B cell (primary cell): ENCODE data around the gene METTL8. TPM values are rescaled to one million over a fixed set of nuclear protein-coding genes. Genes with fewer than 3 reads are reported as not detected.

Experiments
- ATAC-seq: fragments of 200-7000 bp; cut with Tn5 transposase; one replicate; pipeline ENCODE4 v1.10.0; 2021; ENCODE audit warnings: low read depth, mild to moderate bottlenecking, moderate number of reproducible peaks, moderate library complexity
- CTCF ChIA-PET: fragments of 350-600 bp; sonication (Branson Sonifier 250); formaldehyde crosslinking; loops from one replicate; lab custom pipeline; 2021; ENCODE audit warnings: antibody characterized with exemption, inconsistent platforms; lab: Charles Lee
- POLR2A ChIA-PET: fragments of 350-600 bp; sonication (Branson Sonifier 250); formaldehyde crosslinking; loops from one replicate; lab custom pipeline; 2021; ENCODE audit warnings: antibody characterized with exemption; lab: Charles Lee
- DNase-seq: peaks from one replicate; pipeline ENCODE4 v3.0.0; 2013
- H2AFZ ChIP-seq: 2 replicates; pipeline ENCODE4 v1.6.1; 2012; ENCODE audit warnings: mild to moderate bottlenecking, low read depth, low read length; ENCODE audit not compliant: insufficient read depth, poor library complexity, severe bottlenecking
- H3K27ac ChIP-seq, 2 donors: 1 replicate in 1 of 2; 2 replicates in 1 of 2; pipeline ENCODE4 v1.5.1; 2012 to 2013; ENCODE audit warnings: low read length in 2 of 2, mild to moderate bottlenecking in 2 of 2, moderate library complexity in 1 of 2
- H3K27me3 ChIP-seq, 4 experiments: fragments of 200-600 bp in 1 of 4; sonication (generic) in 1 of 4; replicated peaks in 1 of 4; 1 replicate in 2 of 4; 2 replicates in 2 of 4; pipeline versions ENCODE4 v1.6.1 to v1.7.0; 2013 to 2016; ENCODE audit warnings: low read length in 3 of 4, mild to moderate bottlenecking in 2 of 4, mixed read lengths in 1 of 4, moderate library complexity in 1 of 4; ENCODE audit not compliant: insufficient read depth in 4 of 4, control insufficient read depth in 3 of 4; ENCODE audit errors: control extremely low read depth in 1 of 4
- H3K36me3 ChIP-seq, 2 experiments: replicated peaks in 1 of 2; 1 replicate in 1 of 2; 2 replicates in 1 of 2; pipeline versions ENCODE4 v1.6.1 to v1.7.1; 2013; ENCODE audit warnings: low read length in 1 of 2; ENCODE audit not compliant: insufficient read depth in 2 of 2, control insufficient read depth in 1 of 2; ENCODE audit errors: control extremely low read depth in 1 of 2, extremely low read depth in 1 of 2
- H3K4me1 ChIP-seq, 2 donors: fragments of 200-600 bp in 1 of 2; sonication (generic) in 1 of 2; 1 replicate in 1 of 2; 2 replicates in 1 of 2; pipeline versions ENCODE4 v1.5.1 to v1.6.1; 2013 to 2017; ENCODE audit warnings: low read length in 2 of 2; ENCODE audit not compliant: control insufficient read depth in 2 of 2, insufficient read depth in 2 of 2
- H3K4me2 ChIP-seq: replicated peaks from 2 replicates; pipeline ENCODE3; 2012; ENCODE audit warnings: mild to moderate bottlenecking, low read depth, low read length; ENCODE audit not compliant: poor library complexity, severe bottlenecking
- H3K4me3 ChIP-seq, 5 experiments: fragments of 200-600 bp in 1 of 5; sonication (generic) in 1 of 5; 1 replicate in 3 of 5; 2 replicates in 2 of 5; pipeline versions ENCODE4 v1.5.1 to v1.7.0; 2011 to 2016; ENCODE audit warnings: low read length in 4 of 5, mild to moderate bottlenecking in 4 of 5, low read depth in 2 of 5, control low read depth in 1 of 5, moderate library complexity in 1 of 5; ENCODE audit not compliant: insufficient read depth in 1 of 5; ENCODE audit errors: control extremely low read depth in 1 of 5, extremely low read depth in 1 of 5
- H3K79me2 ChIP-seq: fragments of 200-600 bp; sonication (generic); one replicate; pipeline ENCODE4 v1.6.0; 2016; ENCODE audit warnings: low read length; ENCODE audit not compliant: control insufficient read depth, insufficient read depth
- H3K9ac ChIP-seq: fragments of 200-600 bp; sonication (generic); 2 replicates; pipeline ENCODE4 v1.6.1; 2017; ENCODE audit warnings: mild to moderate bottlenecking, low read length, moderate library complexity
- H3K9me3 ChIP-seq, 3 donors: one replicate each; pipeline versions ENCODE4 v1.6.1 to v1.7.1; 2013; ENCODE audit warnings: low read length in 2 of 3; ENCODE audit not compliant: control insufficient read depth in 2 of 3, insufficient read depth in 1 of 3; ENCODE audit errors: control extremely low read depth in 1 of 3
- H4K20me1 ChIP-seq: 2 replicates; pipeline ENCODE4 v1.6.0; 2012; ENCODE audit warnings: mild to moderate bottlenecking, low read length; ENCODE audit not compliant: insufficient read depth, control insufficient read depth, poor library complexity, severe bottlenecking
- H3K27ac Mint-ChIP-seq: one replicate; pipeline ENCODE4 v1.8.0; 2021; ENCODE audit warnings: mixed read lengths
- H3K27me3 Mint-ChIP-seq: one replicate; pipeline ENCODE4 v1.8.0; 2021; ENCODE audit warnings: mixed read lengths
- H3K4me1 Mint-ChIP-seq: one replicate; pipeline ENCODE4 v1.8.0; 2021; ENCODE audit warnings: mixed read lengths
- H3K4me3 Mint-ChIP-seq: one replicate; pipeline ENCODE4 v1.8.0; 2021; ENCODE audit warnings: mixed read lengths
- H3K9me3 Mint-ChIP-seq: one replicate; pipeline ENCODE4 v1.8.0; 2022; ENCODE audit warnings: mixed read lengths; ENCODE audit not compliant: insufficient read depth
- CTCF ChIP-seq: fragments of 200-600 bp; IDR thresholded peaks from one replicate; pipeline ENCODE4 v1.8.0; 2022; ENCODE audit warnings: antibody characterized with exemption, mild to moderate bottlenecking
- EZH2 ChIP-seq: IDR thresholded peaks from 2 replicates; pipeline ENCODE4 v1.6.1; 2012; ENCODE audit warnings: borderline replicate concordance, low read depth, mild to moderate bottlenecking, moderate library complexity, low read length; ENCODE audit not compliant: insufficient read depth, poor library complexity, severe bottlenecking
- WGBS: methylation state at CpG from one replicate; pipeline ENCODE4 v1.1.5; 2013; ENCODE audit warnings: missing lambda C conversion rate; ENCODE audit not compliant: insufficient coverage; 5-methylcytosine and 5-hydroxymethylcytosine counted together
- intact Hi-C: fragments of 100-400 bp; cut with micrococcal nuclease; formaldehyde crosslinking; loops from one replicate; pipeline ENCODE4 v1.10.0; 2022
- polyA plus RNA-seq: library from polyadenylated mRNA; depleted of rRNA; stranded (reverse); fragments of >200 nt; gene quantifications from 2 replicates; pipeline ENCODE4 v1.2.3, GENCODE V29; 2012
- total RNA-seq, 2 donors: library from RNA; stranded (reverse); fragments of 120-200 nt in 1 of 2; gene quantifications; 1 replicate in 1 of 2; 2 replicates in 1 of 2; pipeline versions ENCODE4 v1.2.3 to v1.2.4, GENCODE V29; 2013 to 2022

METTL8 gene
- total and polyA plus RNA-seq, 2 donors (not counting 1 experiment from before 2014, with no cell fraction given), result 20.8 to 57.8 TPM

DNA sequence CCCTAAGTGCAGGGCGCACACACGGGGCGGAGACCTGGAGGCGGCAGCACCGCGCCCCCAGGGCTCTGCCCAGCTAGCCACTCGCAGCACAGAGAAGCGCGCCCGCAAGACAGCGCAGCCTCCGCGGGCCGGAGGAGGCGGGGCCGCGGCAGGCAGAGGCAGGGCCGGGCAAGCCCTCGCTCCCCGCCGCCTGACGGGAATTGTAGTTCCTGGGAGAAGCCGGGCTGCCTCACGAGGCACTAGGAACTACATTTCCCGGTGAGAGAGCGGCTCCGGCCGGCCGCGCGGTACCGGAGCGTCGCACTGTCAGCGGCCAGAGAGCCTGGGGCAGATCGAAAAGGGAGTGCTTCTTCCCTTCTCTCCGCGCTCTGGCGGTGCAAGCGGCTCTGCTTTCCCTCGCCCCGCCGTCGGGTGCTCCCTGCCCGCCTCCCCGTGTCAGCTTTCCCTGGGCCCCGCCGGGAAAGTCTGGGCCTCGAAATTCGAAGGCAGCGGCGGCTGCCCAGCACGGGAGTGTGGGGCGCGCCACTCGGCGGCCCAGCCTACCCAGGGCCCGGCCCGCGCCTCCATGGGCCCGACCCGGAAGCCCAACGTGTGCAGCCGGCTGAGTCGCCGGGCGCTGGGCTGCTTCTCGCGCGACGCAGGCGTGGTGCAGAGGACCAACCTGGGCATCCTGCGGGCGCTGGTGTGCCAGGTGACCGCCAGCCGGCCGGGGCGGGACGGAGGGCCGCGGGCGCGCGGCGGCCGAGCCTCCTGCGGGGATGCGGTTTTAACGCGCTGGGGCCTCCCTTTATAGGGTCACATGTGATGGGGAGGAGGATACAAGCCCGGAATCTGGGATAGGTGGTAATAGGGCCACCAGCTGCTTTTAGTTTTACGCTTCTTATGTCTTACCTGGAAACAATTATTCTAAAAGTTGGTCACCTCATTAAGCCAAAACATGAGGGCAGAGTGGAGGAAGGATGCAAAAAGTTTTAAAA lies 511 bp upstream of the METTL8 start, which contains the start of gene DCAF17:
Gene DCAF17, plus strand, starts transcription at position 214 of the 977 bp plus-strand sequence. Its CDS starts 352 bp downstream, at position 566.
- Histone ChIP-seq H3K79me2 (peaks cover 54% of the 10 kb centered on the region), H4K20me1 (no peaks in the 10 kb centered on the region), H2AFZ (peak within 1 kb of the TSS; percentile 98), H3K27me3 (no peaks in the 10 kb centered on the region), H3K9ac (peak within 1 kb of the TSS; percentile 82), H3K36me3 (peaks cover 7 to 20% of the 10 kb centered on the region in 2 experiments), H3K27ac (peak within 1 kb of the TSS; percentile 84 to 85), H3K4me2 (peak within 1 kb of the TSS; percentile 91), H3K4me3 (peak within 1 kb of the TSS; percentile 67 to 87 (median 80)), H3K9me3 (peaks cover 1 to 17% (median 11%) of the 10 kb centered on the region in 3 donors), H3K4me1 (peaks cover 7 to 10% of the 10 kb centered on the region in 2 donors)
- intact Hi-C loops, result loop anchor here (1.0 to 10.0 kb wide), 7 partner anchors 18 to 1860 kb away; partner anchors contain the start of genes FASTKD1, GORASP2 and PDK1
- POLR2A ChIA-PET, result interaction anchor here (0.6 to 1.5 kb wide), 7 partner anchors 18 to 1730 kb away, joined by 3 to 5 read pairs (median 3); partner anchors contain the start of gene GORASP2
- peak; percentile 96 for DNase-seq
- Mint-ChIP-seq H3K9me3 (peaks cover 4% of the 10 kb centered on the region), H3K27me3 (no peaks in the 10 kb centered on the region), H3K4me3 (peak within 1 kb of the TSS; percentile 91), H3K27ac (peak within 1 kb of the TSS; percentile 96), H3K4me1 (peaks cover 24% of the 10 kb centered on the region)
- CTCF ChIA-PET, result interaction anchor here (0.6 to 2.1 kb wide), 21 partner anchors 9 to 509 kb away, joined by 3 to 17 read pairs (median 3); partner anchors contain the start of gene GORASP2
- peak; percentile 89 for ATAC-seq
- under 1% methylated on average over 89 of the region's 92 CpGs for WGBS
- TF ChIP-seq EZH2, result no peak
- no peak for TF ChIP-seq CTCF
